GM18873 (cell line): Measurements from ENCODE around the gene LRFN2.

Experiments used
- ATAC-seq: cut with Tn5 transposase; IDR thresholded peaks from one replicate; pipeline ENCODE4 v1.9.1; 2021; ENCODE audit warnings: mild to moderate bottlenecking, moderate library complexity, moderate number of reproducible peaks; ENCODE audit not compliant: unreplicated experiment, low FRiP score

The LRFN2 gene

GRCh38 chr6:40523505-40524172, 63.5 kb downstream of the LRFN2 start:
- no peak for ATAC-seq

DNA sequence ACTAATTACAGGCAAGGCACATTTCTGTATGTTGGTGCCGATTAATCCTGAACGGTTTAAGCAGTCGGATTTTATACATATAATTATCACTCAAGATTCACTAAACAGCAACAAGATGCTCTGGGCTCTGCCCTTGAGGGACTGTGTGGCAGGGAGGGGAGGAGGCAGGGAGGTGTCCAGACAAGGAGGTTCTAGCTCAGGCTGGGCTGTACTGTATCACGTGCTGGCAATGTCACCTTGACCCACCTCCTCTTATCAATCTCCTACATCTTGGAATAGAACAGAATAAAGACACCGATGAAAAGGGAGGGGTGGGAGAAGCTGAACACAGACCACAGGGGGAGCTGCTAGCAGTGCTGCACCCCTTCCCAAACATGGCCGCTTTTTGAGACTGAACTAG, 65.7 kb downstream of the LRFN2 start:
- ATAC-seq: no peak

DNA sequence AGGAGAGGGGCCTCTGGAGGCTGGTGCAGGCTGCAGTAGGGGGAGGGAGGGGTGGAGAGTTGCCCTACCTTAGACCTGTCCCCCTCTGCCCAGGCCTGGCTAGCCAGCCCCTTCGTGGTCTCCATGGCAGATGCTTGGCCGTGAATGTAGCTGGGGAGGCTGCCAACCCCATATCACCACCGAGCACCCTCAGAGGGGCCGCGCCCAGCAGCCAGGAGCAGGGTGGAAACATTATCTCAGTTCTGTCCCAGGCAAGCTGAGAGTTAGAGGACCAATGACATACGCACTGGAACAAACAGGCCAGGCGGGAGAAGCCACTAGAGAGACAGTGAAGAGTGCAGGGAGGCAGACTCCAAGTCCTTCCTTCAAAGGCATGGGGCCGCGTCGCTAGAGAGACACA, 66.5 kb downstream of the LRFN2 start:
- ATAC-seq: no peak

GRCh38 chr6:40520084-40520483, 67.1 kb downstream of the LRFN2 start:
- ATAC-seq: no peak

- ATAC-seq: no peak
These were observed 69.5 kb downstream of the LRFN2 start for GRCh38 chr6:40517654-40518053.

DNA sequence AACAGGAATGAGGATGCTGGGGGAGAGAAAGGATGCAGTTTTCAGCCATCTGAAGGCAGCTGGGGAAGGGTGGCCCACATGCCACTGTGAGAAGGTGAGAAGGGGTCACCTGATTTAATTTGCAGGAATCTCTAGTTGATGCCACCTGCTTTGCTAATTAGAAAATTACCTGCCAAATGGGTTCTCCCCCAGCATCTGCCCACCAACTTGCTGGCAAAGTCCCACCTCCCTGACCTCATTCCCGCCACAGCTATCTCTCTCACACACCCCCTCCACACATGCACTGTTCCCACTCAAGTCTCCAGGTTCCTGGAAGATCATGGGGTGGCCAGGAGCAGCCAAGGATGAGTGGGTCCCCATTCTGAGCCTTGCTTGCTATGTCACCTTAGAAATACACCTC, 70.7 kb downstream of the LRFN2 start:
- no peak for ATAC-seq

- ATAC-seq: no peak
These were observed 74.8 kb downstream of the LRFN2 start for GRCh38 chr6:40512340-40512739.

- ATAC-seq: no peak
These were observed 75.3 kb downstream of the LRFN2 start for GRCh38 chr6:40511884-40512283.

- no peak for ATAC-seq
These were observed 76.7 kb downstream of the LRFN2 start for GRCh38 chr6:40510442-40510841.

- ATAC-seq: no peak
These were observed 77.4 kb downstream of the LRFN2 start for GRCh38 chr6:40509716-40510260.

DNA sequence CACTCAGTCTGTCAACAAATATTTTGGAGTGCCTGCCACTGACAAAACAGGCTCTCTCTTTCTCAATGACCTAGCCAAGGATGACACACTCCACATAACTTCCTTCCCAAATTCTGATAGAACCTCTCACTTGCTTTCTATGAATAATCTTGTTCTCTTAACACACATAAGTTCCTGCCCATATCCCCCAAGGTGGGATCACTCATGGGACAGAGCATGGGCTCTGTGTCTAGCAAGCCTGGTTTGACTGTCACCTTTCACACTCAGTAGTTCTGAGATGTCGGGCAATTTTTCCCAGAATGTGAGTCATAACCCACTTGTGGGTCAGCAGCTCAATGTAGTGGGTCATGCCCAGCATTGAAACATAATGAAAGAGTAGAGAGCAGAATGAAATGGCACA, 78.1 kb downstream of the LRFN2 start:
- ATAC-seq: no peak

DNA sequence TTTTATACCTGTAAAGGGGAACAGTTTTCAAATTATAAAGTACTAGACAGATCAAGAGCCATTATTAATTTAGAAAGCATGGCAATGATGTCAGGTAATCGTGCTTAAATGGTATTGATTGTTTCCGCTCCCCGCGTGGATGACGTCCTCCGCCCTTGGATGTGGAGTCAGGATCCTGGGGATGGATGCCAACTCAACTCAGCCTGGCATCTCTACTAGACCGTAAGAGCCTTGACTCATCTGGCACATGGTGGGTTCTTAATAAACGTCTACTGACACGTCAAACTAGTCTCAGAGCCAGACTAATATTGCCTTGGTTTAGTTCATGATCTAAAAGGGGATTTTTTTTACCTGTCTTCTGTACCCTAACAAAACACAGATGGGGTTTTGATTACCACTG, 80.2 kb downstream of the LRFN2 start:
- no peak for ATAC-seq

- no peak for ATAC-seq
These were observed 81.9 kb downstream of the LRFN2 start for GRCh38 chr6:40505191-40505810.

GRCh38 chr6:40504274-40504673, 82.9 kb downstream of the LRFN2 start:
- ATAC-seq: no peak

- no peak for ATAC-seq
These were observed 86.9 kb downstream of the LRFN2 start for GRCh38 chr6:40500227-40500626.

GRCh38 chr6:40499215-40499614, 87.9 kb downstream of the LRFN2 start:
- no peak for ATAC-seq

- ATAC-seq: no peak
These were observed 89.0 kb downstream of the LRFN2 start for GRCh38 chr6:40498148-40498547.

DNA sequence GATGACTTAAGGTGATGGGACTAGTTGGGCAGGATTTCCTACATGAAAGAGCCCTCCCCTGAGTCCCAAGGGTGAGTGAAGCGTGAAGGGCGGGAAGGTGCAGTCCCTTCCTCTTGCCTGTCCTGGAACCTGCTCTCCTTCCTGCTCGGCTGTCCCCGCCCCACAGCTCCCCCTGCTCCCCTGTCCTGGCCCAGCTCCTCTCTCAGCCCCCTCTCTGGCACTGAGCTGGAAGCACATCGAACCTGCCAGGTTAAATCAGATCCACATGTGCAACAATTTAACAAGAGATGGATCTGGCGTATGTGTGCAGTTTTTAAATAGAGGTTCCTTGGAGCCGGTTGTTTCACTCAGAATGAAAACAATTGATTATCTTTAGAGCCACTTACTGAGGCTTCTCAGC, 95.0 kb downstream of the LRFN2 start:
- no peak for ATAC-seq

- ATAC-seq: no peak
These were observed 96.7 kb downstream of the LRFN2 start for GRCh38 chr6:40490508-40490907.

- ATAC-seq: no peak
These were observed 97.4 kb downstream of the LRFN2 start for GRCh38 chr6:40489798-40490197.

DNA sequence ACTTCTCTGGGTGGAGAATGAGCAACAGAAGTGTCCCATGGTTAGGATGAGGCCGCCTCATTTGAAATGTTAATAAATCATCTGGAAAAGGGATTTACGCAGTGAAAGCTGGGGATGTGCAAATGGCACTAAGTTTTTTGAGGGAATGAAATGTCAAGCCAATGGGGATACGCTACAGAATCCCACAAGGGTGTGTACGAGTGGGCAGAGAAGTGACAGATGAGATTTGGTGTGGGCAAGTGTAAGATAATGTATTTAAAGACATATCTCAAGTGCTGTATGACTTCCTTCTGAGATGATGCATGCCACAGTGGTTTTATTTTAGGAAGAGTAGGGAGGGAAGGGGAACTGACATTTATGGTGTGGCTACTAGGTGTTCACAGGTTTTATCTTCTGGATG, 100.6 kb downstream of the LRFN2 start:
- no peak for ATAC-seq

- no peak for ATAC-seq
These were observed 101.4 kb downstream of the LRFN2 start for GRCh38 chr6:40485795-40486194.
